NCI-H2227 treated with DMSO at 0.1 percent for 48 hours (cell line): ENCODE data around the gene OR1G1.
"Not testable (repeated sequence)": the region's sequence is repeated elsewhere in the genome, so short reads cannot be mapped to it uniquely, and the experiment has no call there.

Experiments used
- DNase-seq: peaks from one replicate; lab custom pipeline; 2025; lab: John Stamatoyannopoulos, UW

The OR1G1 gene

GRCh38 chr17:3127451-3127850 lies at the start of gene OR1G1:
Gene OR1G1 (minus strand): TSS chr17:3127551. CDS start chr17:3127551, 0 bp downstream.
- DNase-seq = no peak

- no peak for DNase-seq
Observed at GRCh38 chr17:3167574-3167973, 40.2 kb upstream of the OR1G1 start.

GRCh38 chr17:3157218-3157617 lies 29.9 kb upstream of the OR1G1 start:
- no peak for DNase-seq

- not testable (repeated sequence) for DNase-seq
Observed at GRCh38 chr17:3137494-3137893, 10.1 kb upstream of the OR1G1 start.

GRCh38 chr17:3104322-3104721 lies 23.0 kb downstream of the OR1G1 start, which contains the start of gene OR1D2:
Gene OR1D2 (minus strand): TSS chr17:3104422. CDS start chr17:3092996, 11,426 bp downstream.
- DNase-seq = no peak
